ENCODE results near the gene TBC1D22B.

- TF ChIP-seq POLR2A (IDR thresholded peaks at IDR 0.05; ENCODE audit: low read depth, low read length) (no peak), POLR2AphosphoS5 (IDR thresholded peaks at IDR 0.05; ENCODE audit: low read depth, low read length) (no peak)
These were observed 41.4 kb downstream of the TBC1D22B start for GRCh38 chr6:37298958-37299357.

Data from GM12892 (cell line).